Measurements from ENCODE around the gene MYO10.

Gene MYO10

DNA sequence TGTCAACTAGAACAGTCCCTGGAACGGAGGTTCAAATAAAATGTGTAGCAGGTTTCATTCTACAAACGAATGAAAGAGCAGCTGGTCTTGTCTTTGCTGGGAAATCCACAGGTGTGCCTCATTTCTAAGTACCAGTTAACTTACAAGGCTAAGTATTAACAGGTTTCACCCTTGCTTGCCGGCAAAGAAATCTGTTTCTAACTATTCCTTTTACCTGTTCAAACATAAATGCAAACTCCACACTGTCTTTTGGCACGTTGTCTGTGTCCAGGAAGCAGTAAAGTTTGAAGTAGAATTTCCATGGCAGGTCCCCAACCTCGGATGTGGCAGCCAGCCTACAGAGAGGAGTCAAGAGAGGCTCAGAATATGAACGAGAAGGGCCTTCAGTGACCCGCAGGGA is 264.9 kb downstream of the MYO10 start:
- Histone ChIP-seq H3K4me1 (ENCODE audit: insufficient read depth, insufficient read length) (no peaks in the 10 kb centered on the region), H3K36me3 (ENCODE audit: insufficient read depth, insufficient read length, low read length) (peaks cover 84% of the 10 kb centered on the region)

GRCh38 chr5:16669776-16670175 is 266.3 kb downstream of the MYO10 start:
- TF ChIP-seq YY1 (IDR thresholded peaks at IDR 0.05; ENCODE audit: insufficient read depth, insufficient read length) (no peak), SUZ12 (IDR thresholded peaks at IDR 0.05; ENCODE audit: extremely low read depth, insufficient read depth, insufficient read length) (no peak), ZNF274 (IDR thresholded peaks at IDR 0.05; ENCODE audit: low read depth, low read length) (no peak)
- Histone ChIP-seq H3K9me3 (ENCODE audit: insufficient read depth, low read length) (no peaks in the 10 kb centered on the region), H3K9ac (ENCODE audit: insufficient read length, low read depth) (no peak overlapping the region), H3K4me3 (ENCODE audit: insufficient read length, low read depth) (no peak overlapping the region), H3K27me3 (ENCODE audit: insufficient read depth, insufficient read length) (no peaks in the 10 kb centered on the region), H3K36me3 (ENCODE audit: insufficient read depth, insufficient read length, low read length) (peaks cover 80% of the 10 kb centered on the region), H3K4me1 (ENCODE audit: insufficient read depth, insufficient read length) (no peaks in the 10 kb centered on the region)
- DNase-seq (ENCODE audit: low read depth, low spot score), result no peak

More for the DNA sequence above, 264.9 kb downstream of the MYO10 start:
- Histone ChIP-seq H3K9ac (ENCODE audit: insufficient read length, low read depth) (no peak overlapping the region), H3K9me3 (ENCODE audit: insufficient read depth, low read length) (no peaks in the 10 kb centered on the region), H3K27me3 (ENCODE audit: insufficient read depth, insufficient read length) (no peaks in the 10 kb centered on the region), H3K4me3 (ENCODE audit: insufficient read length, low read depth) (no peak overlapping the region)
- no peak for TF ChIP-seq SUZ12 (IDR thresholded peaks at IDR 0.05; ENCODE audit: extremely low read depth, insufficient read depth, insufficient read length)
- TF ChIP-seq YY1 (IDR thresholded peaks at IDR 0.05; ENCODE audit: insufficient read depth, insufficient read length), result no peak
- TF ChIP-seq ZNF274 (IDR thresholded peaks at IDR 0.05; ENCODE audit: low read depth, low read length), result no peak
- no peak for DNase-seq (ENCODE audit: low read depth, low spot score)

DNA sequence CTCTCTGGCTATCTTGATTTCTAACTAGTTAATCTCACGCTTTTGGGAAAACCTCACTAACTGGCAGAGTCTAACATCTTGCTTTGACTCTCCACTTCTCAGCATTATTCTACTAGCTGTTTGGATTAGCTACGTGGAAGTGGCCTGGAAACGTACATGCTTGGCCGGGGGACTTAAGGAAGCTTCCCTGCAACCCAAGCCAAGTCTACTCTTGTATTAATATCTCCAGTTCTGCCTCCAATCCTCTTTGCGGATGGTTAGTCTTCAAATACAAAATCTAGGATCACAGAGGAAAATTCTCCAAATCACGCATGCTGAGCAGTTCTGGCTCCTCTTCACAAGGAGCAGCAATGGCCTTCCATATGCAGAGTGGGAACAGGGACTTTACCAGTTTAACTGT is 267.5 kb downstream of the MYO10 start:
- Histone ChIP-seq H3K36me3 (ENCODE audit: insufficient read depth, insufficient read length, low read length) (peaks cover 79% of the 10 kb centered on the region), H3K9ac (ENCODE audit: insufficient read length, low read depth) (no peak overlapping the region), H3K4me1 (ENCODE audit: insufficient read depth, insufficient read length) (no peaks in the 10 kb centered on the region), H3K4me3 (ENCODE audit: insufficient read length, low read depth) (no peak overlapping the region), H3K27me3 (ENCODE audit: insufficient read depth, insufficient read length) (no peaks in the 10 kb centered on the region), H3K9me3 (ENCODE audit: insufficient read depth, low read length) (no peaks in the 10 kb centered on the region)
- DNase-seq (ENCODE audit: low read depth, low spot score), result no peak
- no peak for TF ChIP-seq ZNF274 (IDR thresholded peaks at IDR 0.05; ENCODE audit: low read depth, low read length)
- TF ChIP-seq SUZ12 (IDR thresholded peaks at IDR 0.05; ENCODE audit: extremely low read depth, insufficient read depth, insufficient read length), result no peak
- TF ChIP-seq YY1 (IDR thresholded peaks at IDR 0.05; ENCODE audit: insufficient read depth, insufficient read length), result no peak

DNA sequence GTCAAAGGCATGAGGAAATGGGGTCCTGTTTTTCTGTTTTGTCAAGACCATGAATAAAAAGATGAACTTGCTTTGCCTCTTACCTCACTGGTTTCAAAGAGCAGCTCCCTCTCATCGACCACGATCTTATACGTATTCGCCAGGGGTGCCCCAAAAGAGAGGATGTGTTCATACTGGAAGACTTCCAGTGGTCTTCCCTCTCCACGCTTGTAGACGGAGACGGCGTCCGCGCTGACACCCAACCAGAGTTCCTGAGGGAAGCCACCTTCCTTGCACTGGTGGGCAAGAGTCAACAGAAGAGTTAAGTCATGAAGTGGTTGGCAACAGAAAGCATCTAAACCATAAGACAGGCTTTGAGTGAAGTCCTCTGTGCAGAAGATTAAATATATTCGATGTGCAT is 267.9 kb downstream of the MYO10 start:
- H3K27me3 ChIP-seq (ENCODE audit: insufficient read depth, insufficient read length), result no peaks in the 10 kb centered on the region
- H3K9me3 ChIP-seq (ENCODE audit: insufficient read depth, low read length), result no peaks in the 10 kb centered on the region
- H3K4me3 ChIP-seq (ENCODE audit: insufficient read length, low read depth), result no peak overlapping the region
- DNase-seq (ENCODE audit: low read depth, low spot score), result no peak
- H3K4me1 ChIP-seq (ENCODE audit: insufficient read depth, insufficient read length), result no peaks in the 10 kb centered on the region
- no peak overlapping the region for H3K9ac ChIP-seq (ENCODE audit: insufficient read length, low read depth)
- H3K36me3 ChIP-seq (ENCODE audit: insufficient read depth, insufficient read length, low read length), result peaks cover 75% of the 10 kb centered on the region
- TF ChIP-seq YY1 (IDR thresholded peaks at IDR 0.05; ENCODE audit: insufficient read depth, insufficient read length), result no peak
- no peak for TF ChIP-seq ZNF274 (IDR thresholded peaks at IDR 0.05; ENCODE audit: low read depth, low read length)
- no peak for TF ChIP-seq SUZ12 (IDR thresholded peaks at IDR 0.05; ENCODE audit: extremely low read depth, insufficient read depth, insufficient read length)

DNA sequence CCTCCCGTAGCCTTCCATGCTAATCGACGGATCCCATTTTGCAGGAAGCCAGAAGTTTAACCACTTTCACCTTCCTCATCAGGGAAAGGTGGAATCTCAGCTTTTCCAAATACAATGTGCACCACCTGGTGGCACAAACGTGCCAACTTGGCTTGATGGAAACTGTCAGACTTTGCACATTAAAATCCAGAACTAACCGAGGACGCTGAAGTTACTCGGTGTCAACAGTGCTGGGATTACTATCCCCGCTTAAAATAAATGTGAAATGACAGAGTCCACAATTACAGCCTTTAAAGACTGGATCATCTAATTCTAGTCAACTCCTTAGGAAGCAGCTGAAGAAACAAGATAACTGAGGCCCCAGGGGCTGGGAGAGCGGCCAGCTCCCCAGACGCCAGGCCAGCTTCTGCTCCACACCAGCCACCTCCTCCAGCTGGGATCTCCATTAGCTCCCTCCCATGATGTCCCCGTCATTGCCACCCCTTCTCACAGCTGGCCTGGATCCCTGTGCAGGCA is 269.1 kb downstream of the MYO10 start:
- peaks cover 66% of the 10 kb centered on the region for H3K36me3 ChIP-seq (ENCODE audit: insufficient read depth, insufficient read length, low read length)
- no peaks in the 10 kb centered on the region for H3K4me1 ChIP-seq (ENCODE audit: insufficient read depth, insufficient read length)
- no peak for TF ChIP-seq YY1 (IDR thresholded peaks at IDR 0.05; ENCODE audit: insufficient read depth, insufficient read length)
- no peak for TF ChIP-seq SUZ12 (IDR thresholded peaks at IDR 0.05; ENCODE audit: extremely low read depth, insufficient read depth, insufficient read length)
- TF ChIP-seq ZNF274 (IDR thresholded peaks at IDR 0.05; ENCODE audit: low read depth, low read length), result no peak
- no peaks in the 10 kb centered on the region for H3K9me3 ChIP-seq (ENCODE audit: insufficient read depth, low read length)
- H3K4me3 ChIP-seq (ENCODE audit: insufficient read length, low read depth), result no peak overlapping the region
- no peak overlapping the region for H3K9ac ChIP-seq (ENCODE audit: insufficient read length, low read depth)
- peak; percentile 11 for DNase-seq (ENCODE audit: low read depth, low spot score)
- no peaks in the 10 kb centered on the region for H3K27me3 ChIP-seq (ENCODE audit: insufficient read depth, insufficient read length)

DNA sequence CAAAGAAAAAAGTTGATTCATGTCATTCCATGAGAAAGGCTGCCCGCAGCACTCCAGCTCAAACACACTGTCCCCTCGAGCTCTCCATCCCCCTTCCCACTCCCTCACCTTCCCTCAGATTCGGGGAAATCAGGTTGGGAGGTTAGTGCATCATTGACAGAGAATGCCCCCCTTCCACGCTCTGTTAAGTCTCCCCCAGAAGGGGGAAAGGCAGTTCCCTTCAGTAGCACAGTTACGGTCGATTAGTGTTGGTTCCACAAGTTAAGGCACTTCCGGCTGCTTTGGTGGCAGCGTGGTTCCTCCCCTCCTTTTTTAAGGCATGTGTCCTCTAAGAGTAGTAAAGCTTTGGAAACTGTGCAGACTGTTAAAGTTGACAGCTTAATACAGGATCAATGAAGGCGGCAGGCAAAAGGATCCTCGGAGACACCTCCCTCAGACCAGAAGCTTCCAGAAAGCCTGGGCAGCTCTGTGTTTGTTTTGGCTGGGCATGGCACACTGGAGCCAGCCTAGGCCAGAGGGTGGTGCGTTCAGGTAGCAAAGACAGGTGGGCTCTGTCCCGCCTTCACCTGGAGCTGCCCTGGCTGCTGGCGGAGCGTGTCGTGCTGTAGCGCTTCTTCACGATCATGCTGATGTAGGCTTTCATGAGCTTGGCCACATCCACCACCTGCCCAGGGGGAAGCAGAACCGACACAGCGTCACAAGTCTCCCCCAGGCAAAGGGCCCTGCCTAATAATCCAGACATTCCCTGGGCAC is 269.8 kb downstream of the MYO10 start:
- Histone ChIP-seq H3K36me3 (ENCODE audit: insufficient read depth, insufficient read length, low read length) (peaks cover 64% of the 10 kb centered on the region), H3K9ac (ENCODE audit: insufficient read length, low read depth) (no peak overlapping the region), H3K27me3 (ENCODE audit: insufficient read depth, insufficient read length) (no peaks in the 10 kb centered on the region), H3K4me3 (ENCODE audit: insufficient read length, low read depth) (no peak overlapping the region), H3K4me1 (ENCODE audit: insufficient read depth, insufficient read length) (no peaks in the 10 kb centered on the region), H3K9me3 (ENCODE audit: insufficient read depth, low read length) (no peaks in the 10 kb centered on the region)
- DNase-seq (ENCODE audit: low read depth, low spot score), result no peak
- TF ChIP-seq SUZ12 (IDR thresholded peaks at IDR 0.05; ENCODE audit: extremely low read depth, insufficient read depth, insufficient read length) (no peak), YY1 (IDR thresholded peaks at IDR 0.05; ENCODE audit: insufficient read depth, insufficient read length) (no peak), ZNF274 (IDR thresholded peaks at IDR 0.05; ENCODE audit: low read depth, low read length) (no peak)

DNA sequence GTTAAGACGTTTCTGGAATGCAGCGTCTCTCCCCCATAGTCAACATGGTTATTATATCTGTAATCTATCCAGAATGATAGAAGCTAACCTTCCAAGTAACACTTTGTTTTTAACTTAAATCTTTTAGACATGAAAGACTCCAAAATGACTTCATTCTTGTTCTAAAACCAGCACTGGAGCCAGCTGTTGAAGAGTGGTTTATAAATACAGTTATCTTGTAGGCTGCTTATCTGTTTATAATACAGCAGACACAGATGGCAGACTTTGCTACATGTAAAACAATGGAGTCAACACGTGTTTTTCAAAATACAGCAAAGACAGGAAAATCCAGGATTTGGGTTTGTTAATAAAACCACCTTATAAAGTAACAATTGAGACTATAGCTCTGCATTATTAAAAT is 270.5 kb downstream of the MYO10 start:
- Histone ChIP-seq H3K4me1 (ENCODE audit: insufficient read depth, insufficient read length) (no peaks in the 10 kb centered on the region), H3K27me3 (ENCODE audit: insufficient read depth, insufficient read length) (no peaks in the 10 kb centered on the region), H3K9ac (ENCODE audit: insufficient read length, low read depth) (no peak overlapping the region), H3K4me3 (ENCODE audit: insufficient read length, low read depth) (no peak overlapping the region), H3K36me3 (ENCODE audit: insufficient read depth, insufficient read length, low read length) (peaks cover 57% of the 10 kb centered on the region), H3K9me3 (ENCODE audit: insufficient read depth, low read length) (no peaks in the 10 kb centered on the region)
- DNase-seq (ENCODE audit: low read depth, low spot score), result no peak
- TF ChIP-seq ZNF274 (IDR thresholded peaks at IDR 0.05; ENCODE audit: low read depth, low read length) (no peak), SUZ12 (IDR thresholded peaks at IDR 0.05; ENCODE audit: extremely low read depth, insufficient read depth, insufficient read length) (no peak), YY1 (IDR thresholded peaks at IDR 0.05; ENCODE audit: insufficient read depth, insufficient read length) (no peak)
